Measurements from ENCODE around the gene RER1.
"Not testable (repeated sequence)": the region's sequence is repeated elsewhere in the genome, so short reads cannot be mapped to it uniquely, and the experiment has no call there.

Gene RER1

GRCh38 chr1:2435091-2435490, 43.5 kb downstream of the RER1 start:
- H3K4me3 ChIP-seq (ENCODE audit: control insufficient read depth, low read depth, low read length) = no peak overlapping the region
- no peak for DNase-seq (ENCODE audit: low read depth)
- TF ChIP-seq CTCF (conservative IDR thresholded peaks at IDR 0.05; ENCODE audit: control insufficient read depth, insufficient read depth, low read depth, low read length) = no peak

GRCh38 chr1:2435746-2436355, 44.2 kb downstream of the RER1 start:
- no peak for TF ChIP-seq CTCF (conservative IDR thresholded peaks at IDR 0.05; ENCODE audit: control insufficient read depth, insufficient read depth, low read depth, low read length)
- no peak overlapping the region for H3K4me3 ChIP-seq (ENCODE audit: control insufficient read depth, low read depth, low read length)
- DNase-seq (ENCODE audit: low read depth) = no peak

GRCh38 chr1:2436876-2437275, 45.2 kb downstream of the RER1 start:
- no peak for DNase-seq (ENCODE audit: low read depth)
- H3K4me3 ChIP-seq (ENCODE audit: control insufficient read depth, low read depth, low read length) = no peak overlapping the region
- no peak for TF ChIP-seq CTCF (conservative IDR thresholded peaks at IDR 0.05; ENCODE audit: control insufficient read depth, insufficient read depth, low read depth, low read length)

GRCh38 chr1:2437617-2438016, 46.0 kb downstream of the RER1 start:
- TF ChIP-seq CTCF (conservative IDR thresholded peaks at IDR 0.05; ENCODE audit: control insufficient read depth, insufficient read depth, low read depth, low read length) = no peak
- no peak overlapping the region for H3K4me3 ChIP-seq (ENCODE audit: control insufficient read depth, low read depth, low read length)
- no peak for DNase-seq (ENCODE audit: low read depth)

GRCh38 chr1:2438038-2438437, 46.4 kb downstream of the RER1 start:
- no peak overlapping the region for H3K4me3 ChIP-seq (ENCODE audit: control insufficient read depth, low read depth, low read length)
- TF ChIP-seq CTCF (conservative IDR thresholded peaks at IDR 0.05; ENCODE audit: control insufficient read depth, insufficient read depth, low read depth, low read length) = no peak
- no peak for DNase-seq (ENCODE audit: low read depth)

GRCh38 chr1:2438641-2439040, 47.0 kb downstream of the RER1 start:
- TF ChIP-seq CTCF (conservative IDR thresholded peaks at IDR 0.05; ENCODE audit: control insufficient read depth, insufficient read depth, low read depth, low read length) = no peak
- no peak for DNase-seq (ENCODE audit: low read depth)
- H3K4me3 ChIP-seq (ENCODE audit: control insufficient read depth, low read depth, low read length) = no peak overlapping the region

GRCh38 chr1:2439369-2439768, 47.7 kb downstream of the RER1 start:
- DNase-seq (ENCODE audit: low read depth) = no peak
- H3K4me3 ChIP-seq (ENCODE audit: control insufficient read depth, low read depth, low read length) = no peak overlapping the region
- no peak for TF ChIP-seq CTCF (conservative IDR thresholded peaks at IDR 0.05; ENCODE audit: control insufficient read depth, insufficient read depth, low read depth, low read length)

GRCh38 chr1:2440346-2440745, 48.7 kb downstream of the RER1 start:
- not testable (repeated sequence) for DNase-seq (ENCODE audit: low read depth); H3K4me3 ChIP-seq (ENCODE audit: control insufficient read depth, low read depth, low read length)

Data from fibroblast of mammary gland (primary cell).